Ovary (tissue), 3 donors: Measurements from ENCODE around the gene GPR78.

Source experiments
- POLR2A ChIP-seq: fragments of 450-650 bp; IDR thresholded peaks from one replicate; pipeline ENCODE4 v1.6.1; 2017; ENCODE audit warnings: antibody characterized with exemption, mild to moderate bottlenecking, moderate library complexity
- TF ChIP-seq, protein P1 (sequence below), 3 donors: fragments of 450-650 bp in 2 of 3; fragments of 200-600 bp in 1 of 3; IDR thresholded peaks; one replicate each; pipeline versions ENCODE4 v1.5.1 to v1.8.0; 2016 to 2022; ENCODE audit warnings: antibody characterized with exemption in 3 of 3, mild to moderate bottlenecking in 1 of 3
- donor health status: DM: no; HTN: no; CAD: no.

DNA sequence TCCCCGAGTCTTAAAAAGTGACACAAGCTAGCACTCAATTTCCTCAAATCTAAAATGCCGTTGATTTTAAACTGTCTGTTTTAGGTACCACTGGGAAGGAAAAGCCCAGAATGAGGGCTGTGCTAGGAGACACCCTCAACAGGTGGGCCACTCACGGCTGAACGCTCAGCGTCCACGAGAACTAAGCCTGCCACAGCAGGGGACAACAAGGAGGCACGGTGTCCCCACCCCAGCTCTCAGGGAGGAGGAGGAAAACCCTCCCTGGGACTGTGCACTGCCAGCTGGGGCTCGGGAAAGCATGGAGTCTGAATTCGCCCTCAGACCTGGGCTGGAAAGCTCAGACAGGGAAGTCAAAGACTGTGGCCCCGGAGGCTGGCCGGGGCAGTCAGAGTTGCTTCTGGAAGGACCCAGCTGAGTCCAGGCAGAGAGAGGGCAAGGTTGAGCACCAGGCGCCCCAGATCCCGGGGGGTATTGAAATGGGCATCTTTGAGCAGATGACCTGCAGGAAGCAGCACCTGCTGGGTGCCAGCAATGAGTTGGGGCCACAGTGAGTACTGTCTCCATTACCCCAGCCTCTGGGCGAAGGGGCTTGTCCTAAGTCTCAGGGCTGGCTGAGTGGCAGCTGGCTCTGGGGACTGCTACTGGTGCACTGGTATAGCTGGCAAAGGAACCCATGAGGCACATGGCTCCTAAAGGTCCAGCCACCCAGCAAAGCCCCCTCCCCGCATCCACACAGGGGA, 11.6 kb downstream of the GPR78 start:
- TF ChIP-seq, protein P1, sequence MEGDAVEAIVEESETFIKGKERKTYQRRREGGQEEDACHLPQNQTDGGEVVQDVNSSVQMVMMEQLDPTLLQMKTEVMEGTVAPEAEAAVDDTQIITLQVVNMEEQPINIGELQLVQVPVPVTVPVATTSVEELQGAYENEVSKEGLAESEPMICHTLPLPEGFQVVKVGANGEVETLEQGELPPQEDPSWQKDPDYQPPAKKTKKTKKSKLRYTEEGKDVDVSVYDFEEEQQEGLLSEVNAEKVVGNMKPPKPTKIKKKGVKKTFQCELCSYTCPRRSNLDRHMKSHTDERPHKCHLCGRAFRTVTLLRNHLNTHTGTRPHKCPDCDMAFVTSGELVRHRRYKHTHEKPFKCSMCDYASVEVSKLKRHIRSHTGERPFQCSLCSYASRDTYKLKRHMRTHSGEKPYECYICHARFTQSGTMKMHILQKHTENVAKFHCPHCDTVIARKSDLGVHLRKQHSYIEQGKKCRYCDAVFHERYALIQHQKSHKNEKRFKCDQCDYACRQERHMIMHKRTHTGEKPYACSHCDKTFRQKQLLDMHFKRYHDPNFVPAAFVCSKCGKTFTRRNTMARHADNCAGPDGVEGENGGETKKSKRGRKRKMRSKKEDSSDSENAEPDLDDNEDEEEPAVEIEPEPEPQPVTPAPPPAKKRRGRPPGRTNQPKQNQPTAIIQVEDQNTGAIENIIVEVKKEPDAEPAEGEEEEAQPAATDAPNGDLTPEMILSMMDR (IDR thresholded peaks at IDR 0.05), result no peak
- TF ChIP-seq POLR2A, result no peak
